ENCODE data around the gene RANBP3.

RANBP3 gene

GRCh38 chr19:6003976-6004375 is 26.0 kb upstream of the RANBP3 start:
- DNase-seq (ENCODE audit: low read depth), result no peak
- Histone ChIP-seq H3K9ac (ENCODE audit: low read length) (no peak overlapping the region), H3K27me3 (replicated peaks; ENCODE audit: control insufficient read depth, insufficient read depth, low read length) (no peaks in the 10 kb centered on the region), H3K9me3 (ENCODE audit: control insufficient read depth, low read length) (no peaks in the 10 kb centered on the region), H3K4me1 (ENCODE audit: control insufficient read depth, insufficient read depth, low read length) (no peaks in the 10 kb centered on the region), H3K4me3 (ENCODE audit: low read length) (no peak overlapping the region), H3K36me3 (ENCODE audit: control insufficient read depth, insufficient read depth, low read length, severe bottlenecking) (peaks cover 51% of the 10 kb centered on the region)

GRCh38 chr19:6002591-6002990 is 24.7 kb upstream of the RANBP3 start:
- H3K4me1 ChIP-seq (ENCODE audit: control insufficient read depth, insufficient read depth, low read length), result no peaks in the 10 kb centered on the region
- H3K27me3 ChIP-seq (replicated peaks; ENCODE audit: control insufficient read depth, insufficient read depth, low read length), result no peaks in the 10 kb centered on the region
- peaks cover 51% of the 10 kb centered on the region for H3K36me3 ChIP-seq (ENCODE audit: control insufficient read depth, insufficient read depth, low read length, severe bottlenecking)
- DNase-seq (ENCODE audit: low read depth), result no peak
- no peaks in the 10 kb centered on the region for H3K9me3 ChIP-seq (ENCODE audit: control insufficient read depth, low read length)
- H3K9ac ChIP-seq (ENCODE audit: low read length), result no peak overlapping the region
- H3K4me3 ChIP-seq (ENCODE audit: low read length), result no peak overlapping the region

DNA sequence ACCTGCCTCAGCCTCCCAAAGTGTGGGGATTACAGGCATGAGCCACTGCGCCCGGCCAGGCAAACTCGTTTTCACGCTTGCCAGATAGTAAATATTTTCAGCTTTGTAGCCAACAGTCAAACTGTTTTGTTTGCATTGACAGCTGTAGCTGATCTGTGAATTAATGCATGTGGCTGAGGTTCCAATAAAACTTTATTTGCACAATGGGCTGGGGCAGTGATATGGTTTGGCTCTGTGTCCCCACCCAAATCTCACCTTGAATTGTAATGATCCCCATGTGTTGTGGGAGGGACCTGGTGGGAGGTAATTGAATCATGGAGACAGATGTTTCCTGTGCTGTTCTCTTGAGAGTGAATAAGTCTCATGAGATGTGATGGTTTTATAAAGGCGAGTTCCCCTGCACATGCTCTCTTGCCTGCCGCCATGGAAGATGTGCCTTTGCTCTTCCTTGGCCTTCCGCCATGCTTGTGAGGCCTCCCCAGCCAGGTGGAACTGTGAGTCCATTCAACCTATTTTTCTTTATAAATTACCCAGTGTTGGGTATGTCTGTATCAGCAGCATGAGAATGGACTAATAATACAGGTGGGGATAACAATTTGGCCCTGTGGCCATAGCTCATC is 22.4 kb upstream of the RANBP3 start:
- H3K27me3 ChIP-seq (replicated peaks; ENCODE audit: control insufficient read depth, insufficient read depth, low read length), result no peaks in the 10 kb centered on the region
- H3K4me3 ChIP-seq (ENCODE audit: low read length), result no peak overlapping the region
- no peak overlapping the region for H3K9ac ChIP-seq (ENCODE audit: low read length)
- H3K9me3 ChIP-seq (ENCODE audit: control insufficient read depth, low read length), result no peaks in the 10 kb centered on the region
- DNase-seq (ENCODE audit: low read depth), result no peak
- H3K36me3 ChIP-seq (ENCODE audit: control insufficient read depth, insufficient read depth, low read length, severe bottlenecking), result peaks cover 52% of the 10 kb centered on the region
- H3K4me1 ChIP-seq (ENCODE audit: control insufficient read depth, insufficient read depth, low read length), result no peaks in the 10 kb centered on the region

DNA sequence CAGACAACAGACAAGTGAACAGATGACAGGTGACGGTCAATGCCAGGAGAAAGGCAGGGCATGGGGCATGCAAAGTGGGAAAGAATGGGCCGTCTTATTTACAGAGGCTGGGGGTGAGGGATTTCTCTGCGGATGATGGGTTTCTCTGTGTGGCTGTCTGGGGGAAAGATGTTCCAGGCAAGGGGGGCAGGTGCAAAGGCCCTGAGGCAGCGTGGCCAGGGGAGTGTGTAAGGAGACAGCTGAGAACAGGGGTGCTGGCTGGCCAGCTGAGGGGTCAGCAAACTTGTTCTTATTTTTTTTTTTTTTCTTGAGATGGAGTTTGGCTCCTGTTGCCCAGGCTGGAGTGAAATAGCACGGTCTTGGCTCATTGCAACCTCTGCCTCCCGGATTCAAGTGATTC is 21.8 kb upstream of the RANBP3 start:
- no peak overlapping the region for H3K9ac ChIP-seq (ENCODE audit: low read length)
- peaks cover 52% of the 10 kb centered on the region for H3K36me3 ChIP-seq (ENCODE audit: control insufficient read depth, insufficient read depth, low read length, severe bottlenecking)
- no peaks in the 10 kb centered on the region for H3K9me3 ChIP-seq (ENCODE audit: control insufficient read depth, low read length)
- H3K27me3 ChIP-seq (replicated peaks; ENCODE audit: control insufficient read depth, insufficient read depth, low read length), result no peaks in the 10 kb centered on the region
- H3K4me3 ChIP-seq (ENCODE audit: low read length), result no peak overlapping the region
- DNase-seq (ENCODE audit: low read depth), result no peak
- H3K4me1 ChIP-seq (ENCODE audit: control insufficient read depth, insufficient read depth, low read length), result no peaks in the 10 kb centered on the region

GRCh38 chr19:5997371-5997770 is 19.4 kb upstream of the RANBP3 start:
- Histone ChIP-seq H3K9me3 (ENCODE audit: control insufficient read depth, low read length) (no peaks in the 10 kb centered on the region), H3K36me3 (ENCODE audit: control insufficient read depth, insufficient read depth, low read length, severe bottlenecking) (peaks cover 39% of the 10 kb centered on the region), H3K4me1 (ENCODE audit: control insufficient read depth, insufficient read depth, low read length) (no peaks in the 10 kb centered on the region), H3K4me3 (ENCODE audit: low read length) (no peak overlapping the region), H3K9ac (ENCODE audit: low read length) (no peak overlapping the region), H3K27me3 (replicated peaks; ENCODE audit: control insufficient read depth, insufficient read depth, low read length) (no peaks in the 10 kb centered on the region)
- no peak for DNase-seq (ENCODE audit: low read depth)

DNA sequence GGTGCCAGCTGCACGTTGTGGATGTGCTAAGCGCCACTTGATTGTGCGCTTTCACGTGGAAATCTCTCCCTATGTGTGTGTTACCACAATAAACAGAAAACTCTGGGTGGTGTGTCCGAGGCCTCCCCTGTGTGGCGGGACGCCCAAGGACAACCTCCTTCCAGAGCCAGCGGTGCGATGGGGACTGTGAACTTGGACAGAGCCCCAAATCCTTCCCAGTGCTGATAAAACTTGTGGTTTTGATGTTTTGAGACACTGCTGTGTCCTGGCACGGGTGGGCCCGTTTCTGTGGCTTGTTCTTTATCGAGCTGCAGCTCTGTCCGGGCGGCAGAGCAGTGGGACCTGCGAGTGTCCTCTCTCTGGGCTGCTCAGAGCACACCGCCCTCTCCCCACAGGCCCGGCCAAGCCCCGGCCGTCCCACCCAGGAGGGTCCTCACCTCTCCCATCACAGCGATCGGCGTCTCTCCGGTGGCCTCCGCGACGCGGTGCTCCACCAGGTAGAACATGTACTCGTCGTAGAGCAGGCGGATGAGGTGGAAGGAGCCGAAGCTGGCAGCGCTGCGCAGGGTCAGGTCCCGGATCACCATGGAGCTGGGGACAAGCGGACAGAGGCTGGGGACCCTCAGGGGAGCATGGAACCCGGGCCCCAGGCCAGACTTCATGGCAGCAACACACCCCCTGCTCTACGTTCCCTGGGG is 18.8 kb upstream of the RANBP3 start:
- Histone ChIP-seq H3K27me3 (replicated peaks; ENCODE audit: control insufficient read depth, insufficient read depth, low read length) (no peaks in the 10 kb centered on the region), H3K4me1 (ENCODE audit: control insufficient read depth, insufficient read depth, low read length) (no peaks in the 10 kb centered on the region), H3K9ac (ENCODE audit: low read length) (no peak overlapping the region), H3K4me3 (ENCODE audit: low read length) (no peak overlapping the region), H3K36me3 (ENCODE audit: control insufficient read depth, insufficient read depth, low read length, severe bottlenecking) (peaks cover 37% of the 10 kb centered on the region), H3K9me3 (ENCODE audit: control insufficient read depth, low read length) (no peaks in the 10 kb centered on the region)
- DNase-seq (ENCODE audit: low read depth), result no peak

- no peak overlapping the region for H3K9ac ChIP-seq (ENCODE audit: low read length)
- H3K4me1 ChIP-seq (ENCODE audit: control insufficient read depth, insufficient read depth, low read length), result no peaks in the 10 kb centered on the region
- DNase-seq (ENCODE audit: low read depth), result no peak
- no peaks in the 10 kb centered on the region for H3K27me3 ChIP-seq (replicated peaks; ENCODE audit: control insufficient read depth, insufficient read depth, low read length)
- H3K9me3 ChIP-seq (ENCODE audit: control insufficient read depth, low read length), result no peaks in the 10 kb centered on the region
- peaks cover 33% of the 10 kb centered on the region for H3K36me3 ChIP-seq (ENCODE audit: control insufficient read depth, insufficient read depth, low read length, severe bottlenecking)
- H3K4me3 ChIP-seq (ENCODE audit: low read length), result no peak overlapping the region
Observed at GRCh38 chr19:5996102-5996501, 18.2 kb upstream of the RANBP3 start.

GRCh38 chr19:5995606-5996005 is 17.7 kb upstream of the RANBP3 start:
- Histone ChIP-seq H3K4me1 (ENCODE audit: control insufficient read depth, insufficient read depth, low read length) (no peaks in the 10 kb centered on the region), H3K4me3 (ENCODE audit: low read length) (no peak overlapping the region), H3K9ac (ENCODE audit: low read length) (no peak overlapping the region), H3K36me3 (ENCODE audit: control insufficient read depth, insufficient read depth, low read length, severe bottlenecking) (peaks cover 28% of the 10 kb centered on the region), H3K9me3 (ENCODE audit: control insufficient read depth, low read length) (no peaks in the 10 kb centered on the region), H3K27me3 (replicated peaks; ENCODE audit: control insufficient read depth, insufficient read depth, low read length) (no peaks in the 10 kb centered on the region)
- no peak for DNase-seq (ENCODE audit: low read depth)

DNA sequence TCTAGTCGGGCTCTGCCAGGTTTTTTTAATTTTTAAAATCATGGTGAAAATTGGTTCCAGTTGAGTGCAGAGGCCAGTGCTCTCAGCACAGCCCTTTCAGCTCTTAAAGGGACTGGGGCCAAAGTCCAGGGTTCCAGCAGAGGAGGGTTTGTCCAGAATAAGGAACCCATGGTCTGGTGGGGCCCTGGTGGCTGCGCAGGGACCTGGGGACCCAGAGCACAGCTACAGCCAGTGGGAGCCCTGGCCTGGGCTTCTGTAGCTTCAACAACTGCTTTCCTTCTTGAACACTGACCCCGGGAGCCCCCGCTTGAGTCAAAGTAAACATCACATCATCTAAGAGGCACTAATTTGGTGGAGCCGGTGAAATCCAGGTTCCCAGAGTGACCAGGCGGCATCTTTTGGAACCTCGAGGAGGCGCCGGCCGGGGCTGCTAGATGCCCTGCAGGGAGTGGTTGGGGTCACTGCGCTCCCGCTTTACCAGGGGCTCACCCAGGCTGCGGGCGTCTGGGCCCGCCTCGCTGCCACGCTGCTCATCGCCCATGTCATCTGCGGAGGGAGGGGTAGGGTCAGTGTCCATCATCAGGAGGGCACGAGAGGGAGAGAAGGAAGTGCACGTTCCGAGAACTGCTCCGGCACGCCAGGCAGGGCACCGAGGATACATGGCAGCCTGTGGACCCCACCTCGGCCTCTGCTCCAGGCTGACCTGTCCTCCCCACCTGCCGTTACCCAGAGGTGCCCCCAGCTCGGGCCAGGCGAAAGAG is 16.6 kb upstream of the RANBP3 start:
- Histone ChIP-seq H3K36me3 (ENCODE audit: control insufficient read depth, insufficient read depth, low read length, severe bottlenecking) (peaks cover 19% of the 10 kb centered on the region), H3K4me3 (ENCODE audit: low read length) (no peak overlapping the region), H3K27me3 (replicated peaks; ENCODE audit: control insufficient read depth, insufficient read depth, low read length) (no peaks in the 10 kb centered on the region), H3K9ac (ENCODE audit: low read length) (no peak overlapping the region), H3K4me1 (ENCODE audit: control insufficient read depth, insufficient read depth, low read length) (no peaks in the 10 kb centered on the region), H3K9me3 (ENCODE audit: control insufficient read depth, low read length) (no peaks in the 10 kb centered on the region)
- DNase-seq (ENCODE audit: low read depth), result no peak

DNA sequence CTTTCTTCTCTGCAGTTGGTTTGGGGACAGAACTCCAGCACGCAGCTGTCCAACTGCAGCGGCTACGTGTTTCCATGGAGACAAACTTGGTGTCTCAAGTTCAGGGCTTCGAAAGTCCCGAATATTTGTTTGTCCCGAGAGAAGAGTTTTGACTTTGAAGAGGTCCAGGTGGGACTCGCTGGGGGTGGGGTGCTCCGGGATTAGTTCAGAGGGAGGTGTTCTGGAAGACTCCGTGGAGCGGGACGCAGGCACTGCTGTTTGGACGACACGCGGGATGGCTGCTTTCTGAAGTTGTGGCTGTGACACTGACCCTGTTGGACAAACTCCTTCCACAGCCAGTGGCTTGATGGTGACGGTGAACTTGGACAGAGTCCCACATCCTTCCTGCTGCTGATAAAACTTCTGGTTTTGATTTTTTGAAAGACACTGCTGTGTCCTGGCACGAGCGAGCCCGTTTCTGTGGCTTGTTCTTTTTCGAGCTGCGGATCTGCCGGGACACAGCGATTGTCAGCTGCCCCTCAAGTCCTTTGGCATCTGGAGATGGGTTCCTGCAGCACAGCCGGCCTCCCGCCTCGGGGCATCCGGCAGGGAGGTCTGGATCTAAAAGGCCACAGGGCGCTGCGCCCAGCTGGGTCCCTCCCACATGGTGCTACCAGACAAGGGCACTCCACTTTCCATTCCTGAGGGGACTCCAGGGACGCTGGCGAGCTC is 15.9 kb upstream of the RANBP3 start:
- peaks cover 16% of the 10 kb centered on the region for H3K36me3 ChIP-seq (ENCODE audit: control insufficient read depth, insufficient read depth, low read length, severe bottlenecking)
- no peaks in the 10 kb centered on the region for H3K9me3 ChIP-seq (ENCODE audit: control insufficient read depth, low read length)
- DNase-seq (ENCODE audit: low read depth), result peak; percentile 48
- H3K4me1 ChIP-seq (ENCODE audit: control insufficient read depth, insufficient read depth, low read length), result no peaks in the 10 kb centered on the region
- no peak overlapping the region for H3K4me3 ChIP-seq (ENCODE audit: low read length)
- H3K9ac ChIP-seq (ENCODE audit: low read length), result no peak overlapping the region
- no peaks in the 10 kb centered on the region for H3K27me3 ChIP-seq (replicated peaks; ENCODE audit: control insufficient read depth, insufficient read depth, low read length)

DNA sequence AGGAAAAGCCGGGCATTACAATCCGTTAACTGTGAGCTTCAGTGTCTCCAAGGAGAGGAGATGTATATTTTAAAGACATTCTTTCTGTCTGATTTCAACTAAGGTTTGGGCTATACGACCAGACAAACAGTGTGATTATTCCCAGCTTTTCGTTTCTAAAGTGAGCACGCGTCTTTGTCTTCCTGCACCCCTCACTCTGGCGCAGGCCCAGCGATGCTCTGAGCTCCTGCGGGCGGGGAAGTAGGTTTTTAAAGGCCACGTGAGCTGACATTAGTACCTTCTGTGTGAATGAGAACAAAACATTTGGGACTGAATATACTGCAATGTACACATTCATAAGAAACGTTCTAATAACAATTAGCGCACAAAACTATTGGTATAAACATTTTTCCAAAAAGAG is 15.3 kb upstream of the RANBP3 start:
- no peaks in the 10 kb centered on the region for H3K4me1 ChIP-seq (ENCODE audit: control insufficient read depth, insufficient read depth, low read length)

More for the DNA sequence above, 15.3 kb upstream of the RANBP3 start:
- no peak overlapping the region for H3K4me3 ChIP-seq (ENCODE audit: low read length)
- H3K9me3 ChIP-seq (ENCODE audit: control insufficient read depth, low read length), result no peaks in the 10 kb centered on the region
- H3K27me3 ChIP-seq (replicated peaks; ENCODE audit: control insufficient read depth, insufficient read depth, low read length), result no peaks in the 10 kb centered on the region
- no peak overlapping the region for H3K9ac ChIP-seq (ENCODE audit: low read length)
- H3K36me3 ChIP-seq (ENCODE audit: control insufficient read depth, insufficient read depth, low read length, severe bottlenecking), result peaks cover 16% of the 10 kb centered on the region
- DNase-seq (ENCODE audit: low read depth), result no peak

Data from adipocyte (in vitro differentiated cells).